ENCODE results near the gene UQCRH.
A peak's percentile ranks its signal among the peaks of the same experiment; 100 is the strongest.

Gene UQCRH

DNA sequence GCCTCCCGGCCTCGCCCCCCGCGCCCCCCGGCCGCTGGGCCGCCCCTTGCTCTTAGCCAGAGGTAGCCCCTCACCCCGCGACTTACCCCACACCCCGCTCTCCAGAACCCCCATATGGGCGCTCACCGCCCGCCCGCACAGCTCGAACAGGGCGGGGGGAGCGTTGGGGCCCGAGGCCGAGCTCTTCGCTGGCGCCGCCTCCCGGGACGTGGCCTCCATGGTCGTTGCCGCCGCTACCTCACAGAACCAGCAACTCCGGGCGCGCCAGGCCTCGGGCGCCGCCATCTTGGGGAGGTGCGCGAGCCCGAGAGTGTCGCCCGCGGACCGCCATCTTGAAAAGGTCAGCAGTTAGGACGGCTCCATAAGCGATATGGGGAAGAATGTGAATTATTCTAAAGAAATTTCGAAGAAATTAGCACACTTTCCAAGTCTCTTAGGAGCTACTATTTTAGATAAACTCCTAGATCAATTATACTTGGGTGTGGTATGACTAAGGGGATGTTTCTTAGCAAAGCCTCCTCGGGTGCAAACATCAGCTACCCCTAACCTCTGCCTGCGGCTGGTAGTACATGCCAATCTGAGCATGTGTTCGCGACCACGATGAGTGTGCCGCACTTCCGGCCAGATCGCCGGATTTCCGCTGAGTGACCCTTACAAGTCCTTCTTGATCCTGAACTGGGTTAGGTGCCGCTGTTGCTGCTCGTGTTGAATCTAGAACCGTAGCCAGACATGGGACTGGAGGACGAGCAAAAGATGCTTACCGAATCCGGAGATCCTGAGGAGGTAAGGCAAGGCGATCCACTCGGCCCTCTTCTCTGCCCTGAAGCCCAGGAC, at the start of gene UQCRH, which contains the start of gene LRRC41:
TSS of gene UQCRH (plus strand) at position 661 of the 834 bp plus-strand sequence. CDS start at position 730, 69 bp downstream.
TSS of gene LRRC41 (minus strand) at position 579 of the 834 bp plus-strand sequence. CDS start at position 285, 294 bp downstream.
- no peak for TF ChIP-seq CTCF (IDR thresholded peaks at IDR 0.05; ENCODE audit: low read length, missing control alignments)
- peak; percentile 98 for DNase-seq (ENCODE audit: low read depth)
- H3K4me3 ChIP-seq (replicated peaks; ENCODE audit: low read depth, low read length): peak within 1 kb of the TSS; percentile 97

GRCh38 chr1:46254668-46255067, 48.8 kb upstream of the UQCRH start:
- TF ChIP-seq CTCF (IDR thresholded peaks at IDR 0.05; ENCODE audit: low read length, missing control alignments): no peak
- no peak overlapping the region for H3K4me3 ChIP-seq (replicated peaks; ENCODE audit: low read depth, low read length)
- no peak for DNase-seq (ENCODE audit: low read depth)

- DNase-seq (ENCODE audit: low read depth): no peak
- TF ChIP-seq CTCF (IDR thresholded peaks at IDR 0.05; ENCODE audit: low read length, missing control alignments): no peak
- no peak overlapping the region for H3K4me3 ChIP-seq (replicated peaks; ENCODE audit: low read depth, low read length)
Observed at GRCh38 chr1:46256523-46256922, 47.0 kb upstream of the UQCRH start.

DNA sequence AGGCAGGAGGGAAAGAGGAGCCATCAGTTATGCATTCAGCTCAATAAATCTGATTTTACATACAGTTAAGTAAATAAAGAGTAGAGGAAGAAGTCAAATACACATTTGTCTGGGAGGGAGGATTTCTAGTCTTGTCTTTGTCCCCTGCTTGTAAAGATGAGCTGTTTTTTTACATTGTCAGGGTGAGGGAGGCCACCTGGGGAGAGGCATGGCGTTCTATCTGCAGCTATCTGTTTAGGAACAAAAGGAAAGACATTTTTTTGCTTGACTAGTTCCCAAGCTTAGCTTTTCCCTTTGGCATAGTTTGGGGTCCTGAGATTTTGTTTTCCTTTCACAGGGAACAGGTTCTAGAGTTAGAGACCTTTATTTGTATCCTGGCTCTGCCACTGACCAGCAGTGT, 41.0 kb upstream of the UQCRH start:
- no peak overlapping the region for H3K4me3 ChIP-seq (replicated peaks; ENCODE audit: low read depth, low read length)
- DNase-seq (ENCODE audit: low read depth): no peak
- no peak for TF ChIP-seq CTCF (IDR thresholded peaks at IDR 0.05; ENCODE audit: low read length, missing control alignments)

GRCh38 chr1:46263146-46263545, 40.4 kb upstream of the UQCRH start:
- no peak overlapping the region for H3K4me3 ChIP-seq (replicated peaks; ENCODE audit: low read depth, low read length)
- DNase-seq (ENCODE audit: low read depth): no peak
- TF ChIP-seq CTCF (IDR thresholded peaks at IDR 0.05; ENCODE audit: low read length, missing control alignments): no peak

GRCh38 chr1:46268578-46268977, 34.9 kb upstream of the UQCRH start:
- no peak for DNase-seq (ENCODE audit: low read depth)
- no peak for TF ChIP-seq CTCF (IDR thresholded peaks at IDR 0.05; ENCODE audit: low read length, missing control alignments)
- no peak overlapping the region for H3K4me3 ChIP-seq (replicated peaks; ENCODE audit: low read depth, low read length)
